Measurements from ENCODE around the gene ANAPC16.

DNA sequence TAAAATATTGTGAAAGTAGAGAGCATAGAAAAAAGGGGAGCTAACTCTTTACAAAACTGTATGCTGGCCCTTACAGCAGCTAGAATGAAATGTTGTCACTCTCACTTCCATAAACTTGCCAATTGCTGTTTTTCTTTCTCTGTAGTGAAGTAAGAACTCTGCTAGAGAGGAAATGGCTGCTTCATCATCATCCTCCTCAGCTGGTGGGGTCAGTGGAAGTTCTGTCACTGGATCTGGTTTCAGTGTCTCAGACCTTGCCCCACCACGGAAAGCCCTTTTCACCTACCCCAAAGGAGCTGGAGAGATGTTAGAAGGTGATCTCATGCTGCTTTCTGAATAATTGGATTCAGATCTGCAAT is 7.9 kb downstream of the ANAPC16 start:
- TF ChIP-seq EZH2phosphoT487 (conservative IDR thresholded peaks at IDR 0.05; ENCODE audit: low read length): no peak
- TF ChIP-seq, protein P1, sequence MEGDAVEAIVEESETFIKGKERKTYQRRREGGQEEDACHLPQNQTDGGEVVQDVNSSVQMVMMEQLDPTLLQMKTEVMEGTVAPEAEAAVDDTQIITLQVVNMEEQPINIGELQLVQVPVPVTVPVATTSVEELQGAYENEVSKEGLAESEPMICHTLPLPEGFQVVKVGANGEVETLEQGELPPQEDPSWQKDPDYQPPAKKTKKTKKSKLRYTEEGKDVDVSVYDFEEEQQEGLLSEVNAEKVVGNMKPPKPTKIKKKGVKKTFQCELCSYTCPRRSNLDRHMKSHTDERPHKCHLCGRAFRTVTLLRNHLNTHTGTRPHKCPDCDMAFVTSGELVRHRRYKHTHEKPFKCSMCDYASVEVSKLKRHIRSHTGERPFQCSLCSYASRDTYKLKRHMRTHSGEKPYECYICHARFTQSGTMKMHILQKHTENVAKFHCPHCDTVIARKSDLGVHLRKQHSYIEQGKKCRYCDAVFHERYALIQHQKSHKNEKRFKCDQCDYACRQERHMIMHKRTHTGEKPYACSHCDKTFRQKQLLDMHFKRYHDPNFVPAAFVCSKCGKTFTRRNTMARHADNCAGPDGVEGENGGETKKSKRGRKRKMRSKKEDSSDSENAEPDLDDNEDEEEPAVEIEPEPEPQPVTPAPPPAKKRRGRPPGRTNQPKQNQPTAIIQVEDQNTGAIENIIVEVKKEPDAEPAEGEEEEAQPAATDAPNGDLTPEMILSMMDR (IDR thresholded peaks at IDR 0.05; ENCODE audit: insufficient read depth, low read length, poor library complexity, severe bottlenecking): no peak

Data from SU-DHL-6 (cell line).